HG03558 (cell line): Measurements from ENCODE around the gene VPS39.

Source experiments
- ATAC-seq: cut with Tn5 transposase; IDR thresholded peaks from one replicate; pipeline ENCODE4 v1.9.1; 2021; ENCODE audit warnings: moderate number of reproducible peaks; ENCODE audit not compliant: unreplicated experiment; ENCODE audit errors: extremely low read depth

Gene VPS39

GRCh38 chr15:42203891-42204290 is 4.2 kb downstream of the VPS39 start:
- no peak for ATAC-seq

- ATAC-seq, result no peak
These were observed 5.5 kb downstream of the VPS39 start for GRCh38 chr15:42202653-42203052.

- no peak for ATAC-seq
These were observed 6.3 kb downstream of the VPS39 start for GRCh38 chr15:42201801-42202200.

GRCh38 chr15:42199126-42199525 is 9.0 kb downstream of the VPS39 start:
- ATAC-seq, result no peak

GRCh38 chr15:42198516-42198915 is 9.6 kb downstream of the VPS39 start:
- no peak for ATAC-seq

GRCh38 chr15:42194513-42194912 is 13.6 kb downstream of the VPS39 start:
- no peak for ATAC-seq

GRCh38 chr15:42193383-42193782 is 14.7 kb downstream of the VPS39 start:
- no peak for ATAC-seq

GRCh38 chr15:42191610-42192346 is 16.3 kb downstream of the VPS39 start:
- no peak for ATAC-seq

GRCh38 chr15:42190370-42190769 is 17.7 kb downstream of the VPS39 start:
- no peak for ATAC-seq

- no peak for ATAC-seq
These were observed 22.3 kb downstream of the VPS39 start for GRCh38 chr15:42185801-42186200.

GRCh38 chr15:42184736-42185135 is 23.4 kb downstream of the VPS39 start:
- no peak for ATAC-seq

- ATAC-seq, result no peak
These were observed 23.8 kb downstream of the VPS39 start for GRCh38 chr15:42184296-42184695.

GRCh38 chr15:42182961-42183360 is 25.1 kb downstream of the VPS39 start:
- ATAC-seq, result no peak

GRCh38 chr15:42182328-42182886 is 25.7 kb downstream of the VPS39 start:
- no peak for ATAC-seq

- no peak for ATAC-seq
These were observed 30.0 kb downstream of the VPS39 start for GRCh38 chr15:42178056-42178455.

- ATAC-seq, result no peak
These were observed 32.4 kb downstream of the VPS39 start for GRCh38 chr15:42175671-42176070.

- ATAC-seq, result no peak
These were observed 35.6 kb downstream of the VPS39 start for GRCh38 chr15:42172475-42172874.

GRCh38 chr15:42171795-42172194 is 36.3 kb downstream of the VPS39 start:
- ATAC-seq, result no peak

- ATAC-seq, result no peak
These were observed 37.0 kb downstream of the VPS39 start for GRCh38 chr15:42171122-42171521.

GRCh38 chr15:42166225-42166940 is 41.7 kb downstream of the VPS39 start:
- no peak for ATAC-seq

GRCh38 chr15:42165106-42165505 is 43.0 kb downstream of the VPS39 start:
- ATAC-seq, result no peak
